ENCODE results near the gene HSF2BP.
"Not testable (repeated sequence)": the region's sequence is repeated elsewhere in the genome, so short reads cannot be mapped to it uniquely, and the experiment has no call there.

Gene HSF2BP

DNA sequence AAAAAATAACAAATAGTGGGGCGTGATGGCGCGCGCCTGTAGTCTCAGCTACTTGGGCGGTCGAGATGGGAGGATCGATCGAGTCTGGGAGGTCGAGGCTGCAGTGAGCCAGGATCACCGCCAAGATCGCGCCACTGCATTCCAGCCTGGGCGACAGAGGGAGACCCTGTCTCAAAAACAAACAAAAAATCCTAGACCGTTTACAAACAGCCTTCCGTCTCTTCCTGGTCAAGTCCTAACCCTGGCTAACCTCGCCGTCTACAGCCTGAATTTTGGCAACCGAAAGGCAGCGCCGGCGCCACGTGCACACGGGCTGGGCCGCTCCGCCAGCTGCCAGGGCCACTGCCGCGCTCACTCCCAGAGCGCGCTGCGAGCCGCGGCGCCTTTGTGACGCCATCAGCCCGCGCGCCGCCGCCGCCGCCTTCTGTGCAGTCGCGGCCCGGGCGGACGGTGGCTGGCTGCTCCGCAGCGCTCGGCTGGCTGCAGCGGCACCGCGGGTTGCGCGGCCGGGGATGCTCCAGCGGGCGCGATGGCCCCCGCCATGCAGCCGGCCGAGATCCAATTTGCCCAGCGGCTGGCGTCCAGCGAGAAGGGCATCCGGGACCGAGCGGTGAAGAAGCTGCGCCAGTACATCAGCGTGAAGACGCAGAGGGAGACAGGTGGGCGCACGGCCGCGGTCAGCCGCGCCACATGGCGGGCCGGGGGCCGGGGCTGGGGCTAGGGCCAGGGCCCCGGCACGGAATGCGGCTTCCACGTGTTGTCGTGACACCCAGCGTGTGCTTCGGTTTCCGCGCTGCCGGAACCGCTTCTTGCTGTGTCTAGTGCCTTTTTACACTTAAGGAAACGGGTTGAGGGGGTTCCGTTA, at the start of gene HSF2BP, which contains the start of gene RRP1B:
Gene HSF2BP (minus strand): TSS at position 353 of the 865 bp plus-strand sequence. CDS start 1,392 bp downstream, outside the sequence.
Gene RRP1B (plus strand): TSS at position 425 of the 865 bp plus-strand sequence. CDS start 105 bp downstream, at position 530.
- peak within 1 kb of the TSS; percentile 77 for H3K27ac ChIP-seq (ENCODE audit: low read depth, low read length)
- H3K27me3 ChIP-seq (ENCODE audit: control insufficient read depth in 5 of 5, insufficient read depth in 4 of 5, low read length in 5 of 5), result no peaks in the 10 kb centered on the region
- H3K4me3 ChIP-seq (ENCODE audit: low read depth in 1 of 5, low read length in 5 of 5), result peak within 1 kb of the TSS; percentile 88 to 95 (median 95)
- peak within 1 kb of the TSS; percentile 83 to 95 (median 90) for H3K9ac ChIP-seq (ENCODE audit: low read length in 5 of 5)
- peaks cover 0 to 17% (median 10%) of the 10 kb centered on the region in 5 donors for H3K36me3 ChIP-seq (ENCODE audit: control insufficient read depth in 5 of 5, insufficient read depth in 5 of 5, low read length in 5 of 5)
- H3K4me1 ChIP-seq (ENCODE audit: control insufficient read depth in 5 of 5, insufficient read depth in 5 of 5, low read length in 5 of 5), result peaks cover 4 to 63% (median 33%) of the 10 kb centered on the region in 5 donors
- no peaks in the 10 kb centered on the region for H3K9me3 ChIP-seq (ENCODE audit: control insufficient read depth in 5 of 5, low read length in 5 of 5)

DNA sequence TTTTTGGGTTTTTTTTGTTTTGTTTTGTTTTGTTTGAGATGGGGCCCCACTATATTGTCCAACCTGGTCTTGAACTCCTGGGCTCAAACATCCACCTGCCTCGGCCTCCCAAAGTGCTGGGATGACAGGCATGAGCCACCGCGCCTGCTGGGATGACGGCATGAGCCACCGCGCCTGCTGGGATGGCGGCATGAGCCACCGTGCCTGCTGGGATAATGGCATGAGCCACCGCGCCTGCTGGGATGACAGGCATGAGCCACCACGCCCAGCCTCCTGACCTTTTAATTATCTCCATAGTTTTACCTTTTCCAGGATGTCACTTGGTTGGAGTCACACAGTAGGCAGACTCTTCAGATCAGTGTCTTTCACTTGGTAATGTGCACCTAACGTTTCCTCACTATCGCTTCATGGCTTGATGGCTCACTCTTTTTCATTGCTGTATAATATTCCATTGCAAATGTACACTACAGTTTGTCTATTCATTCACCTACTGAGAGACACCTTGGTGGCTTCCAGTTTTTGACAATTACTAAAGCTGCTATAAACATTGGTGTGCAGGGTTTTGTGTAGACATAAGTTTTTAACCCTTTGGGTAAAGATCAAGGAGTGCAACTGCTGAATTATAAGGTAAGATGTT, 49.6 kb upstream of the HSF2BP start:
- Histone ChIP-seq H3K4me3 (ENCODE audit: low read depth in 1 of 5, low read length in 5 of 5) (no peak overlapping the region), H3K27ac (ENCODE audit: low read depth, low read length) (no peak overlapping the region), H3K9ac (ENCODE audit: low read length in 5 of 5) (no peak overlapping the region), H3K27me3 (ENCODE audit: control insufficient read depth in 5 of 5, insufficient read depth in 4 of 5, low read length in 5 of 5) (no peaks in the 10 kb centered on the region), H3K36me3 (ENCODE audit: control insufficient read depth in 5 of 5, insufficient read depth in 5 of 5, low read length in 5 of 5) (no peaks in the 10 kb centered on the region), H3K9me3 (ENCODE audit: control insufficient read depth in 5 of 5, low read length in 5 of 5) (peaks cover 0 to 3% (median 0%) of the 10 kb centered on the region in 5 donors), H3K4me1 (ENCODE audit: control insufficient read depth in 5 of 5, insufficient read depth in 5 of 5, low read length in 5 of 5) (peaks cover 0 to 30% (median 18%) of the 10 kb centered on the region in 5 donors)

DNA sequence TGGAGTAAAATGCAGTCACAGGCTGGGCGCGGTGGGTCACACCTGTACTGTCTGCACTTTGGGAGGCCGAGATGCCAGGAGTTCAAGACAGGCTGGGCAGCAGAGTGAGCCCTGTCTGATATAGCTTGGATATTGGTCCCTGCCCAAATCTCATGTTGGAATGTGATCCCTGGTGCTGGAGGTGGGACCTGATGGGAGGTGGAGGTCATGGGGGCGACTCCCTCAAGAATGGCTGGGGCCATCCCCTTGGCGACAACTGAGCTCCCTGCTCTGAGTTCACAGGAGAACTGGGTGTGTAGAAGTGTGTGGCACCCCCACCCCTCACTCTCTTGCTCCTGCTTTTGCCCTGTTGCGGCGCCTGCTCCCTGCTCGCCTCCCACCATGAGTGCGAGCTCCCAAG, 48.2 kb upstream of the HSF2BP start:
- H3K36me3 ChIP-seq (ENCODE audit: control insufficient read depth in 5 of 5, insufficient read depth in 5 of 5, low read length in 5 of 5), result no peaks in the 10 kb centered on the region
- no peak overlapping the region for H3K9ac ChIP-seq (ENCODE audit: low read length in 5 of 5)
- H3K4me3 ChIP-seq (ENCODE audit: low read depth in 1 of 5, low read length in 5 of 5), result no peak overlapping the region
- H3K27ac ChIP-seq (ENCODE audit: low read depth, low read length), result no peak overlapping the region
- H3K9me3 ChIP-seq (ENCODE audit: control insufficient read depth in 5 of 5, low read length in 5 of 5), result peaks cover 0 to 3% (median 0%) of the 10 kb centered on the region in 5 donors
- no peaks in the 10 kb centered on the region for H3K27me3 ChIP-seq (ENCODE audit: control insufficient read depth in 5 of 5, insufficient read depth in 4 of 5, low read length in 5 of 5)
- H3K4me1 ChIP-seq (ENCODE audit: control insufficient read depth in 5 of 5, insufficient read depth in 5 of 5, low read length in 5 of 5), result peaks cover 0 to 38% (median 26%) of the 10 kb centered on the region in 5 donors

DNA sequence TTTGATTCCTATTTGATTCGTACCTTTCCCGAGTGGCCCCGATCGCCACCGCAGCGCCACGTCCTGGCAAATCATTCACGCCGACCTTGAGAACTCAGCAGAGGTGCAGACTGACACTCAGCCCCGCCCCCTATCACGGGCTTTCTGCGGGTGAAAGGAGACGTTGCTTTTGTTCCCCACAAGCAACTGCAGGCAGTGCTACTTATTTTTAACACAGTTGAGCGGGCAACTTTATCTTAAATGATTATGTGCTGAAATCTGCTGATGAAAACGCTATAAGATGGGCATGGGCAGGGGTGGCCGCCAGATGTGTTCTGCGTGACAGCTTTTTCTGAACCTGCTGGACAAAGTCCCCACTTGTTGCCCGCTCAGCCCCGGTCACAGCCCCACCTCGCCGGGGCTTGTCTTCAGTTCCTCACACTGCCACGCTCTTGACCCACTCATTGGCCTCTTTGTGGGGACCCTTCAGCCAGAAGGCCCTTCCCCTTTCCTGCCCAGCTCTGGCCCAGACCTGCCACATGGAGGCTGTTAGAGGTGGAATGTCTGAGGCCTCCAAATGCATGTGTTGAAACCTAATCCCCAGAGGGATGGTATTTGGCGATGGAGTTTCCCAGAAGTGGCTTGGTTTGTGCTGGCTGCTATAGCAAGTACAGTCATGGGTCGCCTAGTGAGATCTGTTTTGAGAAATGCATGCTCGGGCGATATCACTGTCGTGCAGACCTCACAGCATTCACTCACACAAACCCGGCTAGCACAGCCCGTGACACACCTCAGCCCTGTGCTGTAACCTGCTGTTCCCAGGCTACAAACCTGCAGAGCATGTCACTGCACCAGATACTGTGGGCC, 44.0 kb upstream of the HSF2BP start:
- H3K4me3 ChIP-seq (ENCODE audit: low read depth in 1 of 5, low read length in 5 of 5), result no peak overlapping the region
- H3K9ac ChIP-seq (ENCODE audit: low read length in 5 of 5), result peak overlapping the region in 2 of 5 donors; percentile 30 to 50
- peak overlapping the region; percentile 85 for H3K27ac ChIP-seq (ENCODE audit: low read depth, low read length)
- no peaks in the 10 kb centered on the region for H3K27me3 ChIP-seq (ENCODE audit: control insufficient read depth in 5 of 5, insufficient read depth in 4 of 5, low read length in 5 of 5)
- H3K9me3 ChIP-seq (ENCODE audit: control insufficient read depth in 5 of 5, low read length in 5 of 5), result peaks cover 0 to 2% (median 0%) of the 10 kb centered on the region in 5 donors
- H3K36me3 ChIP-seq (ENCODE audit: control insufficient read depth in 5 of 5, insufficient read depth in 5 of 5, low read length in 5 of 5), result no peaks in the 10 kb centered on the region
- peaks cover 0 to 24% (median 20%) of the 10 kb centered on the region in 5 donors for H3K4me1 ChIP-seq (ENCODE audit: control insufficient read depth in 5 of 5, insufficient read depth in 5 of 5, low read length in 5 of 5)

DNA sequence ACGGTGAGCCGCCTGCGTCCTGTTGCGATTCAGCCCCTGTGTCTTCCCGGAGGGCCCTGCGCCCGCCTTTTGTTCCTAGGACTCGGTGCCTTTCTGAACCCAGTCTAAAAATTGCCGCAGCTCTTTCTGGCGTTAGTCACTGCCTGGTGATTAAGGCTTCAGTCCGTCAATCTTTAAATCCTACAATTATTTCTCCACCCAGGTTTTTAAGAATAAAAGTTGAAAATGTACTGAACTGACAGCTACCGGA, 43.4 kb upstream of the HSF2BP start:
- peak overlapping the region in 1 of 5 donors; percentile 30 for H3K9ac ChIP-seq (ENCODE audit: low read length in 5 of 5)
- H3K27ac ChIP-seq (ENCODE audit: low read depth, low read length), result peak overlapping the region; percentile 85
- H3K36me3 ChIP-seq (ENCODE audit: control insufficient read depth in 5 of 5, insufficient read depth in 5 of 5, low read length in 5 of 5), result no peaks in the 10 kb centered on the region
- peaks cover 0 to 5% (median 0%) of the 10 kb centered on the region in 5 donors for H3K9me3 ChIP-seq (ENCODE audit: control insufficient read depth in 5 of 5, low read length in 5 of 5)
- H3K27me3 ChIP-seq (ENCODE audit: control insufficient read depth in 5 of 5, insufficient read depth in 4 of 5, low read length in 5 of 5), result no peaks in the 10 kb centered on the region
- no peak overlapping the region for H3K4me3 ChIP-seq (ENCODE audit: low read depth in 1 of 5, low read length in 5 of 5)
- H3K4me1 ChIP-seq (ENCODE audit: control insufficient read depth in 5 of 5, insufficient read depth in 5 of 5, low read length in 5 of 5), result peaks cover 0 to 24% (median 20%) of the 10 kb centered on the region in 5 donors

DNA sequence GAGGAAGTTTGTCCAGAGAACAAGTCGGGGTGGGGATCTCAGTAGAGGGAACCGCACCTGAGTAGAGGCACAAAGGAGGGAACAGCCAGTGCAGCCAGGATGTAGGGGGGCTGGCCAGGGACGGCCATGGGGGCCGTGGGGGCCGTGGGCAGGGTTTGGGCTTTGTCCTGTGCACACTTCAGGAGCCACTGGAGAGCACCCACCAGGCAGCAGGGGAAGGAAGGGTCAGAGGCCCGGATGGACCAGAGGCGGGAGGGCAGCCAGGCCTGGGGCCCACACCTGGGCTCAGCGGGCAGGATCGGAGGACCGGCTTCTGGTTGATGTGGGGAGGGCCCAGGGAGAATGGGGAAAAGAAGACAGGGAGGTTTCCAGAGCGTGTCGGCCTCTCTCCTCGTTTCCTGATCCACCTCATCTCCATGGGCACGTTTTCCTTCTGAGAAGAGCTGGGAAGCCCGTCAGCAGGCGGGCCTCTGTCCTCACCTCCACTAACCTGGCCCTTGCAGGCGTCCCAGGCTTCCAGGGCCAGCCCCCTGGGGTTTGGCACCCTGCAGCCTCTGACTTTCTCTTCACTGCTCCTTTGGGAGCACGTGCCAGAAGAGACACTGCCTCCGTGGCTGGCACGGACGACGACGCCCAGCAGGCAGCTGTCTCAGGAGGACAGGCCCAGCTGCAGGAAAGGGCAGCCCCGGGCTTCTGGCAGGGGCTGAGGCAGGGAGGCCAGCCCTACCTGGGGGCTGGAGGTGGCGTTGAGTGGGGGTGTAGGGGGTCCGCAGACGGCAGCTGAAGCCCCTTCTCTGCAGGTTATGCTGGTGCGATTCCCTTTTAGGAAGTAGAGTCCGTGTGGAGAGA, 42.9 kb upstream of the HSF2BP start:
- Histone ChIP-seq H3K36me3 (ENCODE audit: control insufficient read depth in 5 of 5, insufficient read depth in 5 of 5, low read length in 5 of 5) (no peaks in the 10 kb centered on the region), H3K9ac (ENCODE audit: low read length in 5 of 5) (peak overlapping the region in 1 of 5 donors; percentile 30), H3K4me3 (ENCODE audit: low read depth in 1 of 5, low read length in 5 of 5) (no peak overlapping the region), H3K9me3 (ENCODE audit: control insufficient read depth in 5 of 5, low read length in 5 of 5) (peaks cover 0 to 5% (median 0%) of the 10 kb centered on the region in 5 donors), H3K27ac (ENCODE audit: low read depth, low read length) (peak overlapping the region; percentile 85), H3K27me3 (ENCODE audit: control insufficient read depth in 5 of 5, insufficient read depth in 4 of 5, low read length in 5 of 5) (no peaks in the 10 kb centered on the region), H3K4me1 (ENCODE audit: control insufficient read depth in 5 of 5, insufficient read depth in 5 of 5, low read length in 5 of 5) (peaks cover 0 to 24% (median 20%) of the 10 kb centered on the region in 5 donors)

DNA sequence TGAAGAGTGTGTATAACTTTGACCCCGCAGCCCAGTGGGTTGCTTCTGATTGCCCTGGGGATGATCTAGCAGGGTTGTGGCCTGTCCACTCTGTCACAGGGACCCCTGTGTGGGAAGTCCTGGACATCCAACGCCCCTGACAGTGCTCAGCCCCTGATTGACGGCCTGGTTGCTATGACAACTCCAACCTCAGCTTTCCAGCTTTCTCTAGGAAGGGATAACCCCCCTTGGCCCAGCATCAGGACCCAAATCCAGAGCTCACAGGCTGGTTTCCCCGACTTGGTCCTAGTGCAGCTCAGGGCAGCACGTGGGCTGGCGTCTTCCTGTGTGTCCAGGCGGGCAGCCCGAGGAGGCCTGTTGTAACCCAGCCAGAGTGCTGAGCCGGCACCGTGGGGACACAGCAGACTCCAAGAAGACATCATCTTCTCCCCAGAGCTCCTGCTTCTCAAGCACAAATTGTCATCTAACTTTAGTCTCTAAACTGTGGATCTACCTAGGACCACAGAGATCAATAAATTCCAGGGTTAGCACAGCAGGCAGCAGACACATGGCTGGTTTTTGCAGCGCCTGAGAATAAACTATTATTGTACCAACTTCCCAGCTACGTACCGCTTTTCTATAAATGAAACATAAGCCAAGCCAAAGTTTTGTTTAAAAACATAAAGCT, 40.8 kb upstream of the HSF2BP start:
- Histone ChIP-seq H3K9me3 (ENCODE audit: control insufficient read depth in 5 of 5, low read length in 5 of 5) (peaks cover 0 to 5% (median 0%) of the 10 kb centered on the region in 5 donors), H3K27ac (ENCODE audit: low read depth, low read length) (no peak overlapping the region), H3K4me3 (ENCODE audit: low read depth in 1 of 5, low read length in 5 of 5) (no peak overlapping the region), H3K27me3 (ENCODE audit: control insufficient read depth in 5 of 5, insufficient read depth in 4 of 5, low read length in 5 of 5) (no peaks in the 10 kb centered on the region), H3K4me1 (ENCODE audit: control insufficient read depth in 5 of 5, insufficient read depth in 5 of 5, low read length in 5 of 5) (peaks cover 0 to 24% (median 20%) of the 10 kb centered on the region in 5 donors), H3K9ac (ENCODE audit: low read length in 5 of 5) (no peak overlapping the region), H3K36me3 (ENCODE audit: control insufficient read depth in 5 of 5, insufficient read depth in 5 of 5, low read length in 5 of 5) (peaks cover 0 to 17% (median 6%) of the 10 kb centered on the region in 5 donors)

DNA sequence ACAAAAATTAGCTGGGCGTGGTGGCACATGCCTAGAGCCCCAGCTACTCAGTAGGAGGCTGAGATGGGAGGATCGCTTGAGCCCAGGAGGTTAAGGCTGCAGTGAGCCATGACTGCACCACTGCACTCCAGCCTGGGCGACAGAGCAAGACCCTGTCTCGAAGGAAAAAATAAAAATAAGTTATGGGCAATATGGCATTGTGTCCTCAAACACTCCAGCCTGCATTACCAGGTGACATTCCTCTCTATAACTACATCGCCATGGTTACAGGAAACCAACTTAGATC, 40.1 kb upstream of the HSF2BP start:
- not testable (repeated sequence) for H3K27me3 ChIP-seq (ENCODE audit: control insufficient read depth in 5 of 5, insufficient read depth in 4 of 5, low read length in 5 of 5); H3K9me3 ChIP-seq (ENCODE audit: control insufficient read depth in 5 of 5, low read length in 5 of 5); H3K4me3 ChIP-seq (ENCODE audit: low read depth in 1 of 5, low read length in 5 of 5); H3K27ac ChIP-seq (ENCODE audit: low read depth, low read length); H3K9ac ChIP-seq (ENCODE audit: low read length in 5 of 5)
- Histone ChIP-seq H3K4me1 (ENCODE audit: control insufficient read depth in 5 of 5, insufficient read depth in 5 of 5, low read length in 5 of 5) (peaks cover 0 to 24% (median 20%) of the 10 kb centered on the region in 5 donors), H3K36me3 (ENCODE audit: control insufficient read depth in 5 of 5, insufficient read depth in 5 of 5, low read length in 5 of 5) (peaks cover 0 to 23% (median 10%) of the 10 kb centered on the region in 5 donors)

Measured in subcutaneous abdominal adipose tissue (tissue), 5 donors.